Measurements from ENCODE around the gene NAT14. TPM values are rescaled to one million over a fixed set of nuclear protein-coding genes. Genes with fewer than 3 reads are reported as not detected.
"Not testable (repeated sequence)": the region's sequence is repeated elsewhere in the genome, so short reads cannot be mapped to it uniquely, and the experiment has no call there.

NAT14 gene
- total RNA-seq, 1 experiment from 2014 or later = 49.6 TPM

DNA sequence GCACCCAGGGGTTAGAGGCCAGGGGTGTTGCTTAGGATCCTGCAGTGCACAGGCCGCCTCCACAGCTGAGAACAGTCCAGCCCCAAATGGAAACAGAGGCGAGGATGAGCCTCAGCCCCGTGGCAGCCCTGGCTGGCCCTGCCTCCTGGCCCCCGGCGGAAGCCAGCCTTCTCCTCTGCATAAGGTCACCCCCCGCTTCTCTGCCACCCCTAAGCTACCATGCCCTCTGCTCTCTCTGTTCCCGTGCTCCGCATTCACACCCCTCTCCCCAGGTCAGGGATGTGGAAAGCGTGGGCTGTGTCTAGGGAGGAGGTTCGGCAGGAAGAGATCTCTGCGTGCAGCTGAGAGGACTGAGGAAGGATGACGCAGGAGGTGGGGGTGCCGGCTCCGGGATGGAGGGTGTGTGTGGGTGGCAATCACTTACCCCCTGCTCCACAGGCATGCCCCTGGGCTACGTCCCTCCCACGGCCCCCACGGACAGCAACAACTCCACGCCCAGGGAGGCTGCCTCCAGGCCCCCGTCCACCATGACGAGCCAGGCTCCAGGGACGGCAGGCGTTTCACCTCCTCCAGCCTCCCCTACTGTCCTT lies 9.3 kb downstream of the NAT14 start:
- intact Hi-C loops (cut with micrococcal nuclease; ENCODE audit: unreplicated experiment) = no loop called here

DNA sequence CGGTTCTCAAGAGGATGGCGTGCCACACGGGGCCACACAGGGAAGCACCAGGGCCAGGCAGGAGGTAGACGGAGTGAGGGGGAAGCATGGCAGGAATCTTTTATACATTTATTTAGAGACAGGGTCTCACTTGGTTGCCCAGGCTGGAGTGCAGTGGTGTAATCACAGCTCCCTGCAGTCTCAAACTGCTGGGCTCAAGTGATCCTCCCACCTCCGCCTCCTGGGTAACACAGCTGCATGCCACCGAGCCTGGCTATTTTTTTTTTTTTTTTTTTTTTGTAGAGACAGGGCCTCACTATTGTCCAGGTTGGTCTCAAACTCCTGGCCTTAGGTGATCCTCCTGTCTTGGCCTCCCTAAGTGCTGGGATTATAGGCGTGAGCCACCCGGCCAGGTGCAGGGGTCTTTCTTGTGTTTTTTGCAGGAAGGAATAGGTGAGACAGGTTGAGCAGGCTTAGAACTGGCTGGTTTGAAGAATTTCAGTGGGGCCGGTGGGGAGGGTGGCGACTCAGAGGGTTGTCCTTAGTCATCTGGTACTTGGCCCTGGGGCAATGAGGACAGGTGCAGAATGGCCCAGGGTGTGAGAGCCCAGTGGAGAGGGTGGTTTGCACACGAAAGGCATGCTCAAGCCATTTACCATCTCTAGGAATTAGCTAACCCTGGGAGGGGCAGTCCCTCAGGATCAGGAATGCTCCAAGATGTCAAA lies 10.8 kb downstream of the NAT14 start:
- no TSS peak for BruUV-seq (replicated peaks)
- CTCF ChIA-PET = interaction anchor here (0.5 to 1.2 kb wide), 3 partner anchors 8 to 138 kb away, joined by 3 to 4 read pairs (median 4); no protein-coding TSS in a partner anchor
- Mint-ChIP-seq H3K27me3 (ENCODE audit: unreplicated experiment) (peaks cover 91% of the 10 kb centered on the region), H3K27ac (ENCODE audit: unreplicated experiment) (no peak overlapping the region), H3K9me3 (ENCODE audit: low read depth, unreplicated experiment) (no peaks in the 10 kb centered on the region), H3K4me1 (ENCODE audit: low read depth, unreplicated experiment) (no peaks in the 10 kb centered on the region), H3K4me3 (ENCODE audit: low read depth, unreplicated experiment) (no peak overlapping the region), H3K36me3 (ENCODE audit: insufficient read depth, unreplicated experiment) (peaks cover 5% of the 10 kb centered on the region)
- no peak for DNase-seq
- TF ChIP-seq, protein P1, sequence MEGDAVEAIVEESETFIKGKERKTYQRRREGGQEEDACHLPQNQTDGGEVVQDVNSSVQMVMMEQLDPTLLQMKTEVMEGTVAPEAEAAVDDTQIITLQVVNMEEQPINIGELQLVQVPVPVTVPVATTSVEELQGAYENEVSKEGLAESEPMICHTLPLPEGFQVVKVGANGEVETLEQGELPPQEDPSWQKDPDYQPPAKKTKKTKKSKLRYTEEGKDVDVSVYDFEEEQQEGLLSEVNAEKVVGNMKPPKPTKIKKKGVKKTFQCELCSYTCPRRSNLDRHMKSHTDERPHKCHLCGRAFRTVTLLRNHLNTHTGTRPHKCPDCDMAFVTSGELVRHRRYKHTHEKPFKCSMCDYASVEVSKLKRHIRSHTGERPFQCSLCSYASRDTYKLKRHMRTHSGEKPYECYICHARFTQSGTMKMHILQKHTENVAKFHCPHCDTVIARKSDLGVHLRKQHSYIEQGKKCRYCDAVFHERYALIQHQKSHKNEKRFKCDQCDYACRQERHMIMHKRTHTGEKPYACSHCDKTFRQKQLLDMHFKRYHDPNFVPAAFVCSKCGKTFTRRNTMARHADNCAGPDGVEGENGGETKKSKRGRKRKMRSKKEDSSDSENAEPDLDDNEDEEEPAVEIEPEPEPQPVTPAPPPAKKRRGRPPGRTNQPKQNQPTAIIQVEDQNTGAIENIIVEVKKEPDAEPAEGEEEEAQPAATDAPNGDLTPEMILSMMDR (IDR thresholded peaks at IDR 0.05; ENCODE audit: unreplicated experiment) = no peak
- intact Hi-C loops (cut with micrococcal nuclease; ENCODE audit: unreplicated experiment) = no loop called here

More for the DNA sequence above, 9.3 kb downstream of the NAT14 start:
- CTCF ChIA-PET = no interaction called here
- Mint-ChIP-seq H3K27ac (ENCODE audit: unreplicated experiment) (no peak overlapping the region), H3K9me3 (ENCODE audit: low read depth, unreplicated experiment) (no peaks in the 10 kb centered on the region), H3K36me3 (ENCODE audit: insufficient read depth, unreplicated experiment) (peaks cover 5% of the 10 kb centered on the region), H3K4me3 (ENCODE audit: low read depth, unreplicated experiment) (no peak overlapping the region), H3K4me1 (ENCODE audit: low read depth, unreplicated experiment) (no peaks in the 10 kb centered on the region), H3K27me3 (ENCODE audit: unreplicated experiment) (peaks cover 88% of the 10 kb centered on the region)
- TF ChIP-seq, protein P1 (IDR thresholded peaks at IDR 0.05; ENCODE audit: unreplicated experiment) = no peak
- DNase-seq = no peak
- BruUV-seq (replicated peaks) = no TSS peak

DNA sequence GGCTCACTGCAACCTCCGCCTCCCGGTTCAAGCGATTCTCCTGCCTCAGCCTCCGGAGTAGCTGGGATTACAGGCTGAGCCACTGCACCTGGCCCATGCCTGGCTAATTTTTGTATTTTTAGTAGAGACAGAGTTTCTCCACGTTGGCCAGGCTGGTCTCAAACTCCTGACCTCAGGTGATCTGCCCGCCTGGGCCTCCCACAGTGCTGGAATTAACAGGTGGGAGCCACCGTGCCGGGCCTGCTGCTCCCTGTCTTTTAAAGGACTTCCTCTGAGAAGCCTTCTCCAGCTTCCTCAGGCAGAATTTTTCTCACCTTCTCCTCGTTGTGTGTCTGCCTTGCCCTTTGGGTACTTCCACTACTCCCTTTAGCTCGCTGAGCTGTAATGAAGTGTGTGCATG lies 11.8 kb downstream of the NAT14 start:
- H3K4me1 Mint-ChIP-seq (ENCODE audit: low read depth, unreplicated experiment); intact Hi-C loops (cut with micrococcal nuclease; ENCODE audit: unreplicated experiment); H3K4me3 Mint-ChIP-seq (ENCODE audit: low read depth, unreplicated experiment); H3K36me3 Mint-ChIP-seq (ENCODE audit: insufficient read depth, unreplicated experiment); DNase-seq; H3K27ac Mint-ChIP-seq (ENCODE audit: unreplicated experiment); H3K9me3 Mint-ChIP-seq (ENCODE audit: low read depth, unreplicated experiment); BruUV-seq (replicated peaks): not testable (repeated sequence)
- H3K27me3 Mint-ChIP-seq (ENCODE audit: unreplicated experiment) = peaks cover 89% of the 10 kb centered on the region
- CTCF ChIA-PET = interaction anchor here (1.2 kb wide), 1 partner anchor 110 kb away, joined by 3 read pairs; no protein-coding TSS in a partner anchor

DNA sequence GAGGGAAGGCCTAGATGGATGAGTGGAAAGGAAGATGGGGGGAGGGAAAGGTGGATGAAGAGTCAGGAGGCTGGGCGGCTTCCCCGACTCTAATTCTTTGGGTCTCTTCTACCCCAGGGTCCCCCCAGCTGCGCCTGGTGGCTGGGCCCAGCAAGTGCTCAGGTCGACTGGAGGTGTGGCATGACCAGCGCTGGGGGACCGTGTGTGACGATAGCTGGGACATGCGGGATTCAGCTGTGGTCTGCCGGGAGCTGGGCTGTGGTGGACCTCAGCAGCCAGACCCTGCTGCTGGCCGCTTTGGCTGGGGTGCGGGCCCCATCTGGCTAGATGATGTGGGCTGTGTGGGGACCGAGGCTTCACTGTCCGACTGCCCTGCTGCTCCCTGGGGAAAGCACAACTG lies 12.8 kb downstream of the NAT14 start:
- CTCF ChIA-PET = no interaction called here
- Mint-ChIP-seq H3K9me3 (ENCODE audit: low read depth, unreplicated experiment) (no peaks in the 10 kb centered on the region), H3K27ac (ENCODE audit: unreplicated experiment) (no peak overlapping the region), H3K4me3 (ENCODE audit: low read depth, unreplicated experiment) (no peak overlapping the region), H3K27me3 (ENCODE audit: unreplicated experiment) (peaks cover 89% of the 10 kb centered on the region), H3K4me1 (ENCODE audit: low read depth, unreplicated experiment) (no peaks in the 10 kb centered on the region), H3K36me3 (ENCODE audit: insufficient read depth, unreplicated experiment) (peaks cover 5% of the 10 kb centered on the region)
- intact Hi-C loops (cut with micrococcal nuclease; ENCODE audit: unreplicated experiment) = no loop called here
- no peak for DNase-seq
- BruUV-seq (replicated peaks) = no TSS peak
- TF ChIP-seq, protein P1 (IDR thresholded peaks at IDR 0.05; ENCODE audit: unreplicated experiment) = no peak

Measured in Calu3 (cell line).